GM21717 (cell line): ENCODE data around the gene MTNR1A.

Source experiments
- ATAC-seq: cut with Tn5 transposase; IDR thresholded peaks from one replicate; pipeline ENCODE4 v1.9.1; 2021; ENCODE audit warnings: mild to moderate bottlenecking, moderate library complexity; ENCODE audit not compliant: unreplicated experiment

MTNR1A gene

DNA sequence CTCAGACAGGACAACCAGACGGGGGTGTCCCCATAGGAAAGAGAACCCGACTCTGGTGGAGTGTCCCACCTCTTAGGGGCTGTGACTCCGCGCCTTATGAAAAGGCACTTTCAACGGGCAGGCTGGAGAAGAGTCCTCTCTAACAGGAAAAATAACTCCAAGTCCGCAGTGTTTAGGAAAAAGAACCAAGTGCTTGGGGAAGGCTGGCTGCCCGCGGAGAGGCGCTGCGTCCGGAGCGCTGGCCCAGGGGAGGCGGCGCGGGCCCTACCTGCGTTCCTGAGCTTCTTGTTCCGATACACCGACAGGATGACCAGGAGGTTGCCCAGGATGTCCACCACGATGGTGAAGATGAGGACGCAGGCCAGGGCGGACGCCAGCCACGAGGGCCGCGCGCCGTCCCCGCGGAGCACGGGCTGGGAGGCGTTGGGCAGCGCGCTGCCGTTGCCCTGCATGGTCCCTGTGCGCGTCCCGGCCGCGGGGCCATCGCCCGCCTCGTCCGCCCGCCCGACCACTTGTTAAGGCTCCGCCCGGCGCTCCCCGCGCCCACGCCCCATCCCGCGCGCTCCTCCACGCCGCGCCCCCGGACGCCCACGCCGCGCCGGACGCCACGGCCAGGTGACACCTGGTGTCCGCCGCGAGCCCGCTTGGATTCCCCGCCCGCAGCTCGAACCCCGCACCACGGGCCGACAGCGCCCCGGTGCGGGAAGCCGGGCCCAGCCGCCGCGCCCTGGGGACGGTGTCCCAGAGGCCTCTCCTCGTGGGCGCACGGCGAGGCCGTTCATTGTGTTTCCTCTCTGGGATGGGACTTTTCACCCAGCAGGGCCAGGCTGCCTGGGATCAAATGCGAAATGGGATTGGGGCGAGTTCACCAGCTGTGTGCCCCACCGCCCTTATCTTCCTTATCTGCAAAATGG, at the start of gene MTNR1A:
Gene MTNR1A, minus strand, starts transcription at position 654 of the 914 bp plus-strand sequence. Its CDS starts 202 bp downstream, at position 452.
- ATAC-seq, result no peak

DNA sequence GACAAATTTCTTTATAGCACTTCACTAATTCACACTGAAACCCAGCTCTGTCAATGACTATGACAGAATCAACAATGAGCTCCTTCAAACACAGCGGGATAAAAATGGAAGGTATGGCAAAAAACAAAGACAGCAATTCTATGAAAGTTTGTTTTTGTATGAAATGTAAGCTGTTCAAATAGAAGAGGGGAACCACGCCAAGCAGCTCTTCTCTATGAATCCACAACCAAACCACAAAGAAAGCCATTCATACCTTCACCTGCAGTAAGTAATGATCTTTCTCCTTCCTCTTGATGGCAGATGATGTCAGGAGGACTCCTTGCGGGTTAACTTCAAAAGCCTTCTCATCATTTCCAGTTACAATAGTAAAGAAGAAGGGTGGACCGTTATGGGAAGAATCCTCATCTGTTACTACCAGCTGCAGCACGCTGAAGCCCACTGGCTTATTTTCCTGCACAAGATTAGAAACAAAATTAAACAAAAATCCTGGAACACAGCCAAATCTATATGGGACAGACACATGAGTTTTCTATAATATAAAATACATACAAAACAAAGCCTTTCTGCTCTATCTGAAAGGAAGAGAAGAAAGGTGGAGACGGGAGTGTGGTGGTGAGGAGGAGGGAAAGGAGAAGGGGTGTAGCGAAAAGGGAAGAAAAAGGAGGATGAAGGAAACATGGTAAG, 48.9 kb upstream of the MTNR1A start:
- ATAC-seq, result no peak

DNA sequence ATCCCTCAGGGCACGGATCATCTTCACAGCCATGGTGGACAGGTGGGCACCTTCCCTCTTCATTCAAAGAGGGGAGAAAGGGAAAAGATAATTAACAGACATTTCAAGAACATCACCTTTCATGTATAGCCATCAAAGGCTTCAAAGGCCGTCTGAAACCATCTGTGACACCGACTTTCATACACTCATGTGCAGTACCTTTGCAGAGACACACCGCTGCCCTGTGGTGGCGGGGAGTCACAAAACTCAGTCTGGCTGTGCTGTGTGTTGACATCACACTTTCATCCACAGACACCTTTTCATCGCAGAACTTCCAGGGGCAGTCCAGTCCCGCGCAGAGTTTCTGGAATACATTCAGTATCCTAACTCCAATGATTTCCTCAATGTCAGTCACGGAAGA, 47.6 kb upstream of the MTNR1A start:
- no peak for ATAC-seq

DNA sequence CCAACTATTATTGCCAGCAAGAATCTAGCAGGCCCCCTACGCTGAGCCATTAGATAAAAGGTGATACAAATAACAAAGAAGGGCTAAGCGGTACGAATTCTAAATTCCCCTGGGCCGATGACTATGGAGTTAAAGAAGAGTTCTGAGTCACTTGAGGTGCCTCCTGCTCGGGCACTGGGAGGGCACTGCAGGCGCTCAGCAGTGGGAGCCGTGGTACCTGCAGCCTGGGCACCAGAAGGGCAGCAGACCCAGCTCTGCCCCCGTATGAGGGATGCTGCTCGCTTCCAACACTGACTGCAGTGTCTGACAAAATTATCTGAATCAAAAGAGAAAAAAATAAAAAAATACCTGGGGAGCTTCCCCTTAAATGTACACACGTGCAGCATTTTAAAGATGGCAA, 44.1 kb upstream of the MTNR1A start:
- no peak for ATAC-seq

GRCh38 chr4:186598686-186599085, 43.3 kb upstream of the MTNR1A start:
- no peak for ATAC-seq

DNA sequence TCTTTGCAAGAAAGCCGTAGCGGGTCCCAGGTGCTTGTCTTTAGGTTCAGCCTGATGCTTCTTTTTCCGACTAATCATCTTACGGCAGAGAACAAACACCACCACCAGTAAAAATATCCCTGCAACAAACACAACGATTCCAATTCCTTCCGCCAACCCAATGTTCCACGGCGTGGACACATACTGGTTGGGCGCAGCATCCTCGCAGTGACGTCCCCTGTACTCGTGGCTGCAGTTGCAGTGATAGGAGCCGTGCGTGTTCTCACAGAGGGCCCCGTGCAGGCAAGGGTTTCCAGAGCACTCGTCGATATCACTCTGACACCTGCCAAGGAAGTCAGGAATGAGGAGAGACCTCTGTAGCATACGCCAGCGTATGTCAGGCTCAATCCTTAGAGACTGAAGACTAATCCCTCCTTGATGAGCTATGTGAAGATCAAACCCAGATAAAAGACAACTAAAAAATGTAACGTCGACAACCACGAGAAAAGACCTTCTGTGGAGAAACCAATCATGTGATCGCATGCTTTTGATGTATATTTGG, 41.6 kb upstream of the MTNR1A start:
- no peak for ATAC-seq

DNA sequence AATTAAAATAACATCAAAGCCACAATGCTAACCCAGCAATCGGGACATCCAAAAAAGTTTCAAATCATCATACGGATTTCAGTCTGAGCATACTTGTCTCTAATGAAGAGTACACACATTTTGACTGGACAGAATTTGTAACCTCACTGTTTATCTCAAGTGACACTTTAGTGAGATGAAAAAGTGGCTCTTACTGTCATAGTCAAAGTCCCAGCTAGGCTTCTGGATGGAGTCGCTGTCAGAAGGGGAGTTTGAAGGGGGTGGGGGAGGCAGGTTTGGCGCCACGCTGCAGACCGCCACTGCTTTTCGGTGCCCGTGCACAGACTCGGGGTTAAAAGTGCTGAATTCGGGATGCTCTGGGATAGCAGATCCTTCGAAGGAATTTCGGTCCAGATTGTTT, 41.0 kb upstream of the MTNR1A start:
- ATAC-seq, result no peak

DNA sequence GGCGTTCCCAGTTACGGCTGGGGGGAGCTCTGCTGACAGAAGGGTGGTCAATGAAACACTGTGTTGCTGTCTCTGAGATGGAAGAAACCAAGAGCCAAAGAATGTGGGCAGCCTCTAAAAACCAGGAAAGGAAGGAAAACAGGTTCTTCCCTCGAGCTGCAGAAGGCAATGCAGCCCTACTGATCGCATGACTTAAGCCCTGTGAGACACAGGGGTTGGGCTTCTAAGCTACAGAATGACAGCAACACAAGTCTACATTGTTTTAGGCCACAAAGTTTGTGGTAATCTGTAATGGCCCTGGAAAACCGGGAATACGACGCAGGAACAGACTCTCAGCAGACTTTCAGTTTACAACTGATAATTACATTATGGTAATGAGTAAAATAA, 38.2 kb upstream of the MTNR1A start:
- no peak for ATAC-seq

DNA sequence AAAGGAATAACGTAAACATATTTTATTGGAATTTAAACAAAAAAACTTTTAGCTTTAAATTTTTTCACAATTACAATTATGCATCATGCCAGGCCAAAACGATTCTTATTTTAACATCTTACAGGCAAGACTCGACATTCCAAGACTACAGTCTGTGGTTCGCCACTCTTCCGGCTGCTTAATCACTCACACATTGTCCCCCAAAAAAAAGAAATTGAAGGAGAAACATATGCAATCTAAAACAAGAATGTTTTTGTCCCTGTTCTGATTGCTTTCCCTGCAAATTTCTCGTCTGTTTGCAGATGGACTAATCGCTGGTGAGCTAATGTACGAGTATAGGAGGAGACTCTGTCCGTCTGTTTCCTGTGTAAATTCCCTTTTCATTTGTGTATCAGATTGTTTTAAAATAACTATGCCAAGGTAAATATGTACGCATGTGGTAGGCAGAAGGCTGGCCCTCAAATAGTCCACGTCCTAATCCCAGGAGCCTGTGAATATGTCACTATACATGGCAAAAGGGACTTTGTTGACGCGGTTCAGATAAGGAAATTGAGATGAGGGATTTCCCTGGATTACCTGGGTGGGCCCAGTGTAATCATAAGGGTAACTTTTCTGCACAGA, 37.7 kb upstream of the MTNR1A start:
- ATAC-seq, result no peak

GRCh38 chr4:186592445-186592844, 37.1 kb upstream of the MTNR1A start:
- no peak for ATAC-seq

DNA sequence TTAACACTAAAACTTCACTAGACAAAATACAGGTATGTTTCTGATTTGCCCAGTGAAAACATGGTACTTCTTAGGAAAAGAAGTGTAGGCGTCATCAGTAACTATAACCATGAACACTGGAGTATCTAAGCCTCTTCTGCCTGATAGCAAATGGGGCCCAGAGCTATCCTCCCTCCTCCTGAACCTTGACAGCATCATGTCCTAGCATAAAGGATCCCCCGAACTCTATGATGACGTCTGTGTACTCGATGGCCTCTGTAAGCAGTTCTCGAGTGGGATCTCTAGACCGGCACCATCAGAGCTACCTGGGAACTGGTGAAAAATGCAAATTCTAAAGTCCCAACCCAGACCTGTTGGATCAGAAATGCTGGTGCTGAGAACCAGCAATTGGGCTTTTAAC, 36.3 kb upstream of the MTNR1A start:
- no peak for ATAC-seq

GRCh38 chr4:186588503-186588902, 33.1 kb upstream of the MTNR1A start:
- ATAC-seq, result no peak

DNA sequence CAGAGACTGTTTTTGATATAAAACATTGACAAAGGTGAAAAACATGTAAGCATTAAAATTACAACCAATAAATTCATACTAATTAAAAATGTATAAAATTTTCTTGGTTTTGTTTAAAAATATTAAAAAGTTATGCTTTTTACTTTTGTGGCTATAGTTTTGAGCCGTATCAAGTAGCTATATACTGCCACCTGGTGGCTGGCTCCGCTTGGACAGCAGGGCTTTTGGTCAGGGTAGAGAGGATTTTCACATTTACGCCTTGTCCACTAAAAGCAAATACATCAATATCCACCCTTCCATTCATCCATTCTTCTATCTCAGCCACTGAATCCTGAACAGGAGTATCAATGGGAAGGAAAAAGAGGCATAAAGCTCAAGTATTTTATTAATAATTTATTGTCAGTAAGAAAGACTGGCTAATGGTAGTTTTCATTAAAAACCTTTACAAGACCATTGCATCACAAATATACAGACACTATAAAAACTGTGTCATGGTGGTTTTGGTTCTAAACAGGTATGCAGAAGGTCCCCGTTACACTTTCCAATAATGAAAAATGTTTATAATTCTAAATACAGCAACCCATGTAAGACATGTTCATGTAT, 32.1 kb upstream of the MTNR1A start:
- ATAC-seq, result no peak

- ATAC-seq, result no peak
Measured at GRCh38 chr4:186586205-186586604, 30.8 kb upstream of the MTNR1A start.

- ATAC-seq, result no peak
Measured at GRCh38 chr4:186584912-186585311, 29.5 kb upstream of the MTNR1A start.

DNA sequence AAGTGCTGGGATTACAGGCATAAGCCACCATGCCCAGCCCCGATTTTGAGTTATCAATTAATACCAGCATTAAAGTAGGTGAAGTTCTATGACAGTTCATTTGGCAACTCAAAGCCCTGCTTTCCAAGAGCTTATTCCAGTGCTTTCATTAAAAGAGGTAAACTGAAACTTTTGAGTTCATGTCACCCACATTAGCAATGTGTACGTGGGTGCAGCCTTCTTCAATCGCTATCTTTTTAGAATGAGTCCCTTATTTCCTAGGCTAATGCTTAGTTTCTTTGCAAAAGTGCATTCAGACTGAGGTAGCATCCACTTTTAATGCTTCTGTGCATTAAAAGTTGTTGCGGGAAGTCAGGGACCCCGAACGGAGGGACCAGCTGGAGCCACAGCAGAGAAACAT, 26.1 kb upstream of the MTNR1A start:
- no peak for ATAC-seq

GRCh38 chr4:186580669-186581068, 25.3 kb upstream of the MTNR1A start:
- no peak for ATAC-seq

- no peak for ATAC-seq
Measured at GRCh38 chr4:186570193-186570996, 15.0 kb upstream of the MTNR1A start.

DNA sequence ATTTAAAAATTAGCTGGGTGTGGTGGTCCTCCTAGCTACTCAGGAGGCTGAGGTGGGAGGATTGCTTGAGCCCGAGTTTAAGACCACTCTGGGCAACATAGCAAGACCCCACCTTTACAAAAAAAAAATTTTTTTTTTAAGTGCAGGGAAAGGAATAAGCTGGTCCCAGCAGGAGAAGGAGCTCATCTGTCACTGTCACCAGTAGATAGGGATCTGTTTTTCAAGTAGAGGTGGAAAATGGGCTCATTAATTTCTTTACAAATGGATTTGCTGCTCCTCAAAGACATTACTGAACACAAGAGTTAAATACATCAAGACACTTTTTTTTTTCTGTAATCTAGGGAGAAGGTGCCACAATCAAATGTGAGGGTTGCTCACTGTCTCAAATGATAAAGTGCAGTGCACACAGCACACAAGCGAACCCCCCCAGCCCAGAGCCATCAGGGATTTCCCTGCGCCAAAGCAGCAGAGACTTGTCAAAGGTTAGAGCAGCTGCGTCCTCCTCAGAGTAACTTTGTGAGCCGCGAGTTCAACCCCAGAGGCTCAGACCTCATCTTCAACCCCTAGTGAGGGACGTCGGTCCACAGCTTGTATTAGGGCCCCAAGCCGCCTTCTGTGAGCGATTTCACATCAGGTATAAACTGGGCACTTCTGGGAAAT, 14.3 kb upstream of the MTNR1A start:
- ATAC-seq, result no peak

- no peak for ATAC-seq
Measured at GRCh38 chr4:186566068-186566467, 10.7 kb upstream of the MTNR1A start.
